LHCN-M2 (cell line): Measurements from ENCODE around the gene TERB1. TPM values are rescaled to one million over a fixed set of nuclear protein-coding genes. Genes with fewer than 3 reads are reported as not detected.

Experiments
- DNase-seq: peaks from one replicate; pipeline ENCODE4 v3.0.0-alpha.2; 2012; ENCODE audit warnings: low read depth
- total RNA-seq: library from RNA; depleted of rRNA; stranded (reverse); fragments of >200 nt; gene quantifications from 2 replicates; pipeline ENCODE4 v1.2.3, GENCODE V29; 2014

Gene TERB1
- total RNA-seq, 1 experiment from 2014 or later, result not detected

GRCh38 chr16:66751053-66751302, 50.4 kb downstream of the TERB1 start:
- peak; percentile 13 for DNase-seq

DNA sequence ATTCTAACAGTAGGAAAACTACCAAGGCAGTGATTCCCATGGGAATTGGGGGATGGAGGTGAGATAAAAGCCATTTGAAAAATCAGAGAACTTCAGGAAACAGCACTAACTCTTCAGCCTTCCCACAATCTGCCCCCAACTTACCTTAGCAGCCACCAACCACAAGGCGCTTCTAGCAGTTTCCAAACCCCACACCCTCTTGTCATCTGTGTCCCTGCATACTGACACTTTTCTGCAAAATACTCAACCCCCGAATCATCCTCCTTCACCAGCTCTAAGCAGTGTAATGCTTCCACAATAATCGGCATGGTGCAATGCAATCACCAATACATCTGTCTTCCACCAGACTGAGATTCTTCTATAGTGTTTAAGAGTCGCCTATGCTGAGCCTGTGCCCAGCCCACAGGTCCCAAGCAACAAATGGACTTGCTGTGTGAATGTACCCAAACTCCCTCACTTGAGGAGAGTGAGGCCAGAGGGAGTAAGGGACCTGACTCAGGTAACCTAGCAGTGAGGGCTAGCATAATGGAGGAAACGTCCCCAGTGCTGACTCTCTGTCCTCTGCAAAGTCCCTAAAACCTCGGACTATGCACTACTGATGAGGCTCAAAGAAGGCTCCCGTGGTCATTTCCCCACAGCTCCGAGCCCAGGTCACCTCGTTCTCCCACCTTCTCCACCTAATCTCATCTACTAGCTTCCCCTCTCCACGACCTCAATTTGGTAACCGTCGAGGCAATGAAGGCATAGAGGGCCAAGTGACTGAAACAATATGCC, 50.9 kb downstream of the TERB1 start:
- no peak for DNase-seq

DNA sequence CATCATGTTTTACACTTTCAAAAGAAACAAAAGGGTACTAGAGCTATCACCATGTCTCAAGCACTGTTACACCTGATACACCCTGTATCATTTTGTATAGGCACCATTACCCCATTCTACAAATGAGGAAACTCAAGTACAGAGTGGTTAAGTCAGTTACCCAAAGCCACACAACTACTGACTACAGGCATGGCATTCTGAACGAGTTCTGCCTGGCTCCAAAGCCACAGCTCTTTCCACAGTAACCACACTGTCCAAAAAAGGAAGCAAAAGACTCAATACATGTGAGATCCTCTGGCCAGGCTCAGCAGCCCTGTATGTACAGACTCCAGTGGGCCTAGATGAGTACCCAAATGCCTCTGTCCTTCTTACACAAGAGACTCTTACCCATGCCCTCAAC, 54.7 kb downstream of the TERB1 start:
- DNase-seq, result peak; percentile 55

- DNase-seq, result no peak
Observed at GRCh38 chr16:66746048-66746447, 55.3 kb downstream of the TERB1 start.

DNA sequence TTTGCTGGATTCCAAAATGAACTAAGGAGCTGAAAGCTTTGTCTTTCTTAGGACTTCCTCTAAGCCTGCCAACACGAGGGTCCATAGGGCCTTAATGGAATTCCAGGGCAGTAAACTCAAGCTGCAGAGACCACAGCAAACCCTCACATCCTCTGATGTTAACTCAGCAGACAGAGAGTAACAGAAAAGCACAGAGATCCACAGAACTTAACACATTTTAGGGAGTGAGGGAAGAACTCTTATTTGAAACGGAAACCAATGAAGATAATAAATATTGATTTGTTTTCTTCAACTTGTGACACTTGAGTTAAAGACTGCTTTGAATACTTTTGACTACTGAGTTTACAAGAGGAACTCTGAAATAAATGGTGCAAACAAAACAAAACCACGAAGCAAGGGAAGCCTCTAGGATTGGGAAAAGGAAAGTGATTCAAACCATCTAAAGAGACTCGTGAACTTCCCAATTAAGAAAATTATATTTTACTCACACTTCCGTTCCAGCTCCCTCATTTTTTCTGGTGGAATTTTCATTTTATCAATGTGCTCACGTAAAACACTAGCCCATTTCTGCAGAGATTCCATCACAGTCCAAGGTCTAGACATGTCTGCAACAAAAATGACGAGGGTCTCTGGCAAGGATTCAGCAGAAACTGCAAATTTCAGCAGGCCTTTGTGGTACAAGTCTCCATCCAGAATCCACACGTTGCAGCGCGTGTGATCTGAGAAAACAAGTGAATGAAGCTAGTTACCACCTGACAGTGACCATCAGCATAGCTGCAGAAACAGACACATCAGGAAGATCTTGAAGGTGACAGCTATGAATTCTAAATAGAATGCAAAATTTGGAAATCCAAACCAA, 59.2 kb downstream of the TERB1 start:
- DNase-seq, result no peak

- DNase-seq, result peak; percentile 90
Observed at GRCh38 chr16:66741169-66741900, 60.0 kb downstream of the TERB1 start.

DNA sequence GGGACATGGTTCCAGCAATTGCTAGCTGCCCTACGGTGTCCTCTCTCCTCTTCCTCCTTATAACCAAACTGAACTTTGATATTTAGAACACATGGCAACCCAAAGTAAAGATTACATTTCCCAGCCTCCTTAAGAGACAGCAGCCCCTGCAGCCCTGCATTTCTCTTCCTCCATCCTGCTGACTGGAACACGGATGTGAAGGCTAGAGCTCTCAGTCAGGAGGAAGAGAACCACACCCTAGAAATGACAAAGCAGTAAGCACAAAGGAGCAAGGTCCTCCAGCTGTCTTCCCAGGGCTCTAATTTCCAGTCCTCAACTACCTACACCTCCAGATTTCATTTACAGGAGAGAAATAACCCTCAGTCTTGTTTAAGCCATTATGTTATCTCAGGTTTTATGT, 60.9 kb downstream of the TERB1 start:
- peak; percentile 57 for DNase-seq

GRCh38 chr16:66740010-66740409, 61.4 kb downstream of the TERB1 start:
- peak; percentile 75 for DNase-seq

DNA sequence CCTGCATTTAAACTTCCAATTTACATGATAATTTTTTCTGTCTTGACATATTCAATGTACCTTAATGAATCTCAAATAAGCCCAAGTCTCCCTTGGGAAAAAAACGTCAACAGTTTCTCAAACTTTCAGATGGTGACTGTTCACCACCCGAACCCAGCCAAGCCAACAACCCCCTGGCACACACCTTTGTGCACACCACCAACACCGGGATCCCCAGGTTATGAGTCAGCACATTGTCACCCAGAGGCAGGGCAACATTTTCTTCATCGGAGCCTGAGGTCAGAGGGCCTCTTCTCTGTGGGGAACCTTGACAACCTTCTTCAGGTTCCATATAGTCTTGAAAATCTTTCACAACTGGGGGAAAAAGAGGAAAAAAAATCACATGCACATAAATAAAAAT, 65.5 kb downstream of the TERB1 start:
- no peak for DNase-seq

DNA sequence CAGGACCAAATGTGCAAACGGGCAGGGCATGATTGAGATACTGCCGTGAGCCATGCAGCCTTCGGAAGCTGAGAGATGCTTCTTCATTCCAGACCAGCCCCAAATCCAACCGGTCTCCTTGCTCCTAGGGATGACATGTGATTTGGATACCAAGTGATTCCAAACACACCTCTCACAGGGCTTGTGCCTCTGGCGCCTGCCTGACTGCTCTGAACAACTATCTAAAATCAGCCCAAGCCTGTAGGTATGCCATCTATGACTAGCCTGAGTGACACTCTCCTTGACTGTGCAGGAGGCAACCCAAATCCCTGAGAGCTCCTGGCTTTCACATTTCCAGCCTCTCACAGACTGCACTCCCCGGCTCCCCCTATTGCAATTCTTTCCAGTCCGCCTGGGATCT, 70.3 kb downstream of the TERB1 start:
- no peak for DNase-seq

DNA sequence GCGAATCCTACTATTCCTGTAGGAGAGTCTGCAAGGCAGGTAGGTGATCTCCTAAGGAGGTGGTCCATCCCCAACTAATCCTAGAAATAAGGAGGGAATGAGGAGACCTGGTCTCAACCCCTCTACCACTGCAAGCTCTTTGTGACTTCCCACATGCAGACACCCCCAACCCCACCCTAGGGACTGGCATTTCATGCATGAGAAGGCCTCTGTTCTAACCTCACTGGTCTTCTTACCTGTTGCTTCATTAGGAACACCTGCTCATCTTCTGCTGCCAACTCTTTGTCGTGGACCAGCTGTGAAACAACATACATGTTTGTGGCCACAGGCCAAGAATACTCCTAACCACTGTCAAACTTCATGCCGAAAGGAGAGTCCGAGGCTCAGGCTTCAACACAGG, 72.6 kb downstream of the TERB1 start:
- no peak for DNase-seq

- DNase-seq, result peak; percentile 63
Observed at GRCh38 chr16:66728117-66728787, 73.1 kb downstream of the TERB1 start.

DNA sequence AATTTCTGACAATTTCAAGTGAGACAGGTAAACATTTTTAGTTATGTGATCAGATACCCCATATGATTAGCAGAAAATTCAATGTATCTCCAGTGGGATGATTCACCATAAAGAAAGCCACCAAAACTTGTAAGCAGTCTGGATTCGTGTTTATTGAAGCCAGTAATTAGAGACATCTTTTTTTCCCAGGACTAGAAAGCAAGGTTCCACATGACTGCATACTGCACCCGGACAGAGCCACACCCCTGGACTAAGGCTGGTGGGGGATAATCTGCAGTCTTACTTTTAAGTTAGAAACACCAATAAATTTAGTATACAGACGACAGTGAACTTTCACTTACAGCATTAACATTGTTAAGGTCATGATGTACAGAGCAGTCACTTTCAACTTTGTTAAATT, 80.6 kb downstream of the TERB1 start:
- no peak for DNase-seq

DNA sequence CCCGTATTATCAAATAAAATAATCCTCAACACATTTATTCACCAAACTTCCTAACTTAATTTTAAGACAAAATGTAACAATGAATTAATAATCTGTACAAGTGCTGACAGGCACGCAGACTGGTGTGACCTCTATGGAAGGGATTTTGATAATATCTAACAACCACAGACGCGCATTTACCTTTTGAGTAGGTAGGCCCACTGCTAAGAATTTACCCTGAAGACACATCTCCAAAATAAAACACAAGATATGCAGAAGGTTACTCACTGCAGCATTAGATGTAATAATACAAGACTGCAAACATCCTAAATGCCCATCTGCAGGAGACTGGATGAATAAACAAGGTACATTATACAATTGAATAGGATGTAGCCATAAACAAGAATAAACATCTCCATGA, 82.1 kb downstream of the TERB1 start:
- DNase-seq, result no peak

- no peak for DNase-seq
Observed at GRCh38 chr16:66717776-66718175, 83.6 kb downstream of the TERB1 start.

DNA sequence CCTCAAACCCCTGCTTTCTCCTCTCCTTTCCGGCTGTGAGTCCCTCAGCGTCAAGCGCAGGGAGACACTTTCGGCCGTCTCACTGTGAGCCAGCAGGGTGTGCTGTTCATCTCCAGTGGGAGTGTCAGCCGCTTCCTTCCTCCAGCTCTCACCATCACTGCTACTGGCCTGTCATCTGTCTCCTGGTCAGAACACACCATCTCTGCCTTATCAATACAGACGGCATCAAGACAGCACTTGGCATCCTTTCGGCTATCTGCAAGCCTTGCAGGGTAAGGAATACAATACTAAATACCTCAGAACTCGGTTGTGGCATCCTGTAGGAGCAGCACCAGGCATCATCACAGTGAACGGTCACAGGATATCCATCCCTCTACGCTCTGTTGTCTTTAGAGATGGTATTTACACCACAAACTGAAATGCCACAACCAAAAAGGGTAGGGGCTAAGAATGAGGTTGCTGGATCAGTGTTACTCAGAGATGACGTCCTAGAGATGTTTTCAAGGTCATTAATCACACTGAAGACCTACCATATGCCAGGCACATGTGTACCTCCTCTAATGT, 84.2 kb downstream of the TERB1 start:
- DNase-seq, result peak; percentile 48

DNA sequence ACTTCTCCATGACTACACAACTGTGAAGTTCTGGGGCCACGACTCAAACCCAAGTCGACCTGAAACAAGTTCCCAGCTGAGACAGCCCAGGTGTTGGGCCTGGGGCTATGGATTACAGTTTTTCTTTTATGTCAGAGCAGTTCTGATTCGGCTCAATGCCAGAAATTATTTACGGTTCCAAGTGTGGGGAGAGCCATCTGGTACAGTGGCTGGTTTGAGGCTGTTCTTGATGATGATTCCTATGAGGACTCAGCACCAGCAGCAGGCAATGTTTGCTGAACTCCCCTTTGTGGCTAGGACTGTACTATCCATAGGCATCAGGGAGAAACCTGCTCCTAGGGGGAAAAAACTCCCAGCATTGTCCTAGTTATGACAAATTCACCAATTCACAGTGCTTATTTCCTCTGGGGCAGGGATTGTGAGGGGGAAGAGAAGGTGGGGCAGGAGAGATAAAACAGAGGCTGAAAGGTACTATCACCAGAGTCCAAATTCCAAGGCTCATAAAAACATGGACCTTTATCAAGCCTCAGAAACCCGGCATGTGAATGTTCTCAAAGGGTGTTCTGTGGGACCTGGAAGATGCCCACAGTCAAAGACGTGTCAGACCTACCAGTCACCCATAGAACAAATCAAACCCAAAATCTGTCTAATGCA, 86.6 kb downstream of the TERB1 start:
- DNase-seq, result no peak

DNA sequence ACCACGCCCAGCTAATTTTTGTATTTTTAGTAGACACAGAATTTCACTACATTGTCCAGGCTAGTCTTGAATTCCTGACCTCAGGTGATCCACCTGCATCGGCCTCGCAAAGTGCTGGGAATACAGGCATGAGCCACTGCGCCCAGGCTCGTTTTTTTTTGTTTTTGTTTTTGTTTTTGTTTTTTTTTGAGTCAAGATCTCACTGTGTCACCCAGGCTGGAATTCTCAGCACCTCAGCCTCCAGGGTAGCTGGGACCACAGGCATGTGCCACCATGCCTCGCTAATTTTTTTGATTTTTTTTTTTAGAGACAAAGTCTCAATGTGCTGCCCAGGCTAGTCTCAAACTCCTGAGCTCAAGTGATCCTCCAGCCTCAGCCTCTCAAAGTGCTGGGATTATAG, 87.3 kb downstream of the TERB1 start:
- DNase-seq, result no peak

GRCh38 chr16:66713076-66713475, 88.3 kb downstream of the TERB1 start:
- peak; percentile 23 for DNase-seq

GRCh38 chr16:66712512-66712911, 88.9 kb downstream of the TERB1 start:
- no peak for DNase-seq

- no peak for DNase-seq
Observed at GRCh38 chr16:66711581-66711980, 89.8 kb downstream of the TERB1 start.
